ENCODE data around the gene RPL13. TPM values are rescaled to one million over a fixed set of nuclear protein-coding genes. Genes with fewer than 3 reads are reported as not detected.
"Not testable (repeated sequence)": the region's sequence is repeated elsewhere in the genome, so short reads cannot be mapped to it uniquely, and the experiment has no call there.

RPL13 gene
- polyA plus RNA-seq, 4 donors = 1,722 to 3,231 (median 2,380) TPM

GRCh38 chr16:89561884-89562599 lies 1.6 kb downstream of the RPL13 start:
- no peak for DNase-seq (ENCODE audit: low read depth in 4 of 4, low spot score in 2 of 4)

- no peak for DNase-seq (ENCODE audit: low read depth in 4 of 4, low spot score in 2 of 4)
These were observed 2.5 kb downstream of the RPL13 start for GRCh38 chr16:89562939-89563338.

DNA sequence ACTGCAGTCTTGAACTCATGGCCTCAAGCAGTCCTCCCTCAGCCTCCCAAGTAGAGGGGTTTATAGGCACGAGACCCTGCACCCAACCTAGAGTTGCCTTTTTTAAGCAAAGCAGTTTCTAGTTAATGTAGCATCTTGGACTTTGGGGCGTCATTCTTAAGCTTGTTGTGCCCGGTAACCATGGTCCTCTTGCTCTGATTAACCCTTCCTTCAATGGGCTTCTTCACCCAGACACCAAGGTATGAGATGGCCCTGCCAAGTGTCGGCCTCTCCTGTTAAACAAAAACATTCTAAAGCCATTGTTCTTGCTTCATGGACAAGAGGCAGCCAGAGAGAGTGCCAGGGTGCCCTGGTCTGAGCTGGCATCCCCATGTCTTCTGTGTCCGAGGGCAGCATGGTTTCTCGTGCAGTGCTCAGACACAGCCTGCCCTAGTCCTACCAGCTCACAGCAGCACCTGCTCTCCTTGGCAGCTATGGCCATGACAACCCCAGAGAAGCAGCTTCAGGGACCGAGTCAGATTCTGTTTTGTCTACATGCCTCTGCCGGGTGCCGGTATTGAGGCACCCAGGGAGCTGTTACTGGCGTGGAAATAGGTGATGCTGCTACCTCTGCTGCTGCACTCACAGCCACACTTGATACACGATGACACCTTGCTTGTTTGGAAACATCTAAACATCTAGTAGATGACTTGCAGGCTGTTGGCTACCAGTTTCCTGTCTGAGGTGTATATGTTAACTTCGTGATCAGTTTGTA lies 3.3 kb downstream of the RPL13 start:
- no peak for DNase-seq (ENCODE audit: low read depth in 4 of 4, low spot score in 2 of 4)

DNA sequence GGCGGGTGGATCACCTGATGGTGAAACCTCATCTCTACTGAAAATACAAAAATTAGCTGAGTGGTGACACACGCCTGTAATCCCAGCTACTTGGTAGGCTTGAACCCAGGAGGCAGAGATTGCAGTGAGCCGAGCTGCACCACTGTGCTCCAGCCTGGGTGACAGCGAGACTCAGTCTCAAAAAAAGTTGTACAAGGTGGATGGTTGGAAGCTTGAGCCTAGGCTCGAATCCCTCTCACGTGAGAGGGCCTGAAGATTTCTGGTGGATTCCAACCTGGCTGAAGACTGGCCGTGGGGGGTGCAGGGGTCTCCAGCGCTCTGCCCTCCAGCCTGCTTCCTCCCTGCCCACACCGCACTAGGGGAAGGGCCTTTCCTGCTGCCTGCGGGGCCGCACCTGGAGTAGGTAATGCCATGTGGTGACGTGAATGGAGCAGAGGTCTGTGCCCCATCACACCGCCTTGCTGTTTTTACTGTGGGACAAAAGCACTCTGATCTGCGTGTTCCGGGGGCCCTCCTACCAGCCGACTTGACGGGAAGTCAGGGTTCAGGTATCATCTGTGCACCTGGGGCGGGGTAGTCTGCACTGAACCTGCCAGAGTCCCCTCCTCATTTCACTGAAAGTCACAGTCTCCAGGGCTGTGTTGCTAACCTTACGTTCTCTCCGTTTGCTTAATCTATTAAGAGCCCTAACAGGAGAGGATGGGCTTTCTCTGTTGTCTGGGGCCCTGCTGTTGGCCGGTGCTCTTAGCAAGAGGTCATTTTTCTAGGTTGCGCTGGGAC lies 4.2 kb downstream of the RPL13 start:
- no peak for DNase-seq (ENCODE audit: low read depth in 4 of 4, low spot score in 2 of 4)

GRCh38 chr16:89565256-89565505 lies 4.7 kb downstream of the RPL13 start:
- no peak for DNase-seq (ENCODE audit: low read depth in 4 of 4, low spot score in 2 of 4)

DNA sequence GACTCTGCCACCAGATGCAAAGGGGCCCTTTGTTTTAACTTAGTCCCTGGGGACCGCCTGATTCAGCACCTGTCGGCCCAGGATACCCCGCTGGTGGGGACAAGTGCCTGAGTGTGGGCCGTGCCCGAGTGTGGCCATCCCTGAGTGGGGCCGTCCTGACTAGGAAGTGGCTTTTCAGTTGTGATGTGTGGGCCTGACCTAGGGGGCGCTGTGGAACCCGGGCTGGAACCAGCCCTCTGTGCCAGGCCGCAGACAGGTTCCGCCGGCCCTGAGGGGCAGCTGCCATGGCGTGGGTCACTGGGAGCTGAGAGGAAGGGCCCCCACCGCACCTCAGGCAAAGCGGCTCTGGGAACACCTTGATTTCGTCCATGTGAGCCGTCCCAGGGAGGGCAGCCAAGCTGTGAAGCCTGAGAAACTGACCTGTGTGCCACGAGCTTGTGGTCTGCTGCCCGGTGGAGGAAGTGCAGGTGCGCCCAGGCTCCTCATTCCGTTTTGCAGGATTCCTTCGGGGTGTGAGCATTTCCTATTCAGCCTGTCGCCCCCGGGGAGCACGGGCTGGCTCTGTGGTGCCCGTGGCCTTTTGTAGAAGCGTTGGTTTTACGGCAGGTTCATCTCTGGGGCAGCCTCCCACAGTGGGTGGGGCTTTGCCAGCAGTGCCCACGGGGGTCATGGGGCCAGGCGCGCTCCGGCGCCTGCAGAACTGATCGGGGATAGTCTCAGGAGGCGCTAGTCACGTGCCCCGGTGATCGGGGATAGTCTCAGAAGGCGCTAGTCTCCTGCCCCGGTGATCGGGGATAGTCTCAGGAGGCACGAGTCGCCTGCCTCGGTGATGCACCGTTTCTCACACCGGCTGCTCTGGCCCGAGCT lies 5.3 kb downstream of the RPL13 start:
- peak in 1 of 4 donors; percentile 23 for DNase-seq (ENCODE audit: low read depth in 4 of 4, low spot score in 2 of 4)

GRCh38 chr16:89567656-89568594 lies 7.4 kb downstream of the RPL13 start:
- DNase-seq (ENCODE audit: low read depth in 4 of 4, low spot score in 2 of 4) = no peak

DNA sequence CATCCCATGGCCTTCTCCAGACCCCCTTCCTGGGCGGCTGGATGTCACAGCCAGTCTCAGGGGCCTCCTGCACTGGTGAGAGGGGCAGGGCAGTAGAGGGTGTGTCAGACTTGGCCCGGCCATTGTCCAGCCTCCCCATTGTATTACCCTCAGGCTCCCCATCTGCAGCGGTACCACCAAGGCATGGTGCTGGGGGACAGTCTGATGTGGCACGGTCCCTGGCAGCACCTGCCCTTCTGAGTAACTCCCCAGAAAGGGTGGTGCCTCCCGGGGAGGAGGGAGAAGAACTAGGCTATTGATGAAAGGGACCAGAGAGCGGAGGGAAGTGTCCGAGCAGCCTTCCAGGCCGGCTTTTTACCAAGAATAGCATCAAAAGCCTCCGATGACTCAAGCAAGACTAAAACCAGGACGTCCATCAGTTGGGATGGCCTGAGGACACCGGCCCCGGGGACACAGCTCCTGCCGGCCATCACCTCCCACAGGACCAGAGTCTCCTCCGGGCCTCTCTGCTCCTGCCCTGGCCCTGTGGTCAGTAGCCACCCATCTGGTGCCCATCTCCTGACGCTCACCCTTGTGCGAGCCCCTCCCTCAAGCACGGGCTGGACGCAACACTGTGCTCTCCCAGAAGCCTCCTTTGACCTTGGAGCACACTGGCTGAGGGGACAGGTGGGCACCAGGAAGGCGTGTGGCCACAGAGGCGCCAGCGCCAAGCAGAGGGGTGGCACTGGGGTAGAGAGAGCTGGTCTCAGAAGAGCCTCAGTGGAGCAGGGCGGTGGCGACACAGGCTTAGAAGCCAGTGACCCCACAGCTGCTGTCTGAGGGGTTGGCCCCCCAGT lies 9.2 kb downstream of the RPL13 start:
- no peak for DNase-seq (ENCODE audit: low read depth in 4 of 4, low spot score in 2 of 4)

GRCh38 chr16:89570342-89570923 lies 10.0 kb downstream of the RPL13 start:
- DNase-seq (ENCODE audit: low read depth in 4 of 4, low spot score in 2 of 4) = no peak

- not testable (repeated sequence) for DNase-seq (ENCODE audit: low read depth in 4 of 4, low spot score in 2 of 4)
These were observed 10.6 kb downstream of the RPL13 start for GRCh38 chr16:89570983-89571598.

DNA sequence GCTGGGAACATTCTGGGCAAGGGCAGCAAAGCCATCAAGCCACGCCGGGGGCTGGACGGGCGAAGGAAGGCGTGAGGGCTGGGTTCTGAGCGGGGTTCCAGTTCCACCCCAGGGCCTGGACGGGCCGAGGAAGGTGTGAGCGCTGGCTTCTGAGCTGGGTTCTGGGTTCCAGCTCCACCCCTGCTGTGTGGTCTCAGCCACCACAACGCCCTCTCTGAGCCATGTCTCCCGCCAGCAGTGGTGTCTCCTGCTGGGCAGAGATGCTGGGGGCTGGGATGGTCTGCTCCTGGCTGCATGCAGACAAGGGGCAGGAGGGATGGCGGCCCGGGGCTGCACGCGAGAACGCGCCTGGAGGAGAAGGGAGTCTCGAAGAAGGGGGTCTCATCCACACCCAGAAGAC lies 11.2 kb downstream of the RPL13 start:
- DNase-seq (ENCODE audit: low read depth in 4 of 4, low spot score in 2 of 4) = no peak

- DNase-seq (ENCODE audit: low read depth in 4 of 4, low spot score in 2 of 4) = no peak
These were observed 11.6 kb downstream of the RPL13 start for GRCh38 chr16:89572073-89572484.

DNA sequence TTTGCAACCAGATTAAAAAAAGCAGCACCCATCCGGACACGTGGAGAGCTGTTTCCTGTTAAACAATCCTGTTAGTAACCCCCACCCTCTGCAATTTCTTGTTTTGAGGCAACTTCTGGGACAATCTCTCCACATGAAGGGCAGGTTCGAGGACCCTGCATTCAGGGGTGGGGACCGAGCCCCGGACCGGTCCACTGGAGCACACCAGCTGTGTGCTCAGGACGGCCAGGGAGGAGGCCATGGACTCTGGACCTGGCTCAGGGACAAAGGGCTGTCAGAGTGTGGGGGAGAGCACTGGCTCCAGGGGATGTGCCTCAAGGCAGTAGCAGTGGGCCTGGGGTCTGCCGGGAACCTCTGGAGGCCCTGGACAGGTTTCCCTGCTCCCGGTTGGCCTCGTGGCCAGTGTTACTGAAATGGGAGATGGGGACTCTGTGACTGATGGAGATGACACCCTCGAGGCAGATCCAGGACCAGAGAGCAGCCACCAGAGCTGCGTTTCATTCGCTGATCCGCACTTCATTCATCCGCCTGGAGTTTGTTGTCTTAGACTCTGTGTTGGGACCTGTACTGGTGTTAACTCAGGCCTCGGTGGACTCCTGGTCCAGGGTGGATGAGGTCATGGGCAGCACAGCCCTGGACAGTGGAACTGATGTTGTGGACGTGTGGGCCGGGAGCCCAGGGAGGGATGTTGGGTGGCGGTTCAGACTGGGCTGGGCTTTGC lies 12.2 kb downstream of the RPL13 start:
- no peak for DNase-seq (ENCODE audit: low read depth in 4 of 4, low spot score in 2 of 4)

DNA sequence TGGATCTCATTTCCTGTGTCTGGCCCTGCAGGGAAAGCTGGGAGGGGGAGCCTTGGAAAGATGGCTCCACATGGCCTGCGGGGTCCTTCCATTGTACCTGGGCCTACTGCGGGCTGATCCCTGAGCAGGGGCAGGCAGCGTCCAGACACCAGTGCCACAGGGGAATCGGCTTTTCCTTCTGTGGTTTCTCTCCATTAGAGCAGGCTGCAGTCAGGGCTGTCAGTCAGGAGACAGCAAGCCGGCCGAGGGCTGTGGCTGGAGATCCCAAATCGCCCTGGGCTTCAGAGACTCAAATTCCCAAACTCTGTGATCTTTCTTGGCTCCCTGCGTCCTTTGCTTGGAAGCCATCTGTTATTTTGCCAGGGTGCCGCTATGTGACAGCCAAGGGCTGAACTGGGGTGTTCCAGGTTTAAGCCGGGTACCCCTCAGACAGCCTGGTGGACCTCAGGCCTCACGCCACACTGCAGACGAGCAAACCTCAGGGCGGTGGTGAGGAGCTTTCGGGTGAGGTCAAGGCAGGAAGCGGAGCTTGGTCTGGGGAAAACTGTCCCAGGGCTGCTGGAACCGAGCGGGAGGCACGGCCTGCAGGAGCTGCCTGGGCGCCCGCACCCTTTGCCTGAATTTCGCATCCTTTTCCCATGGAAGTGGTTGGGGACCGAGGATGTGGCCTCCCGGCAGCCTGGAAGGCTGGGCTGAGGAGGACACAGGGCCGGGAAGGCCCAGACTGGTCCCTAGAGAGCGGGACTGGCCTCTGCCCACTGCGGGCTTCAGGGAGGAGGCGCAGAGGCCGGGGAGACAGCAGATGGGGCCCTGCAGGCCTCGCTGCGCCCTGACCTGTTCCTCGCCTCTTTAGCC lies 13.6 kb downstream of the RPL13 start:
- no peak for DNase-seq (ENCODE audit: low read depth in 4 of 4, low spot score in 2 of 4)

DNA sequence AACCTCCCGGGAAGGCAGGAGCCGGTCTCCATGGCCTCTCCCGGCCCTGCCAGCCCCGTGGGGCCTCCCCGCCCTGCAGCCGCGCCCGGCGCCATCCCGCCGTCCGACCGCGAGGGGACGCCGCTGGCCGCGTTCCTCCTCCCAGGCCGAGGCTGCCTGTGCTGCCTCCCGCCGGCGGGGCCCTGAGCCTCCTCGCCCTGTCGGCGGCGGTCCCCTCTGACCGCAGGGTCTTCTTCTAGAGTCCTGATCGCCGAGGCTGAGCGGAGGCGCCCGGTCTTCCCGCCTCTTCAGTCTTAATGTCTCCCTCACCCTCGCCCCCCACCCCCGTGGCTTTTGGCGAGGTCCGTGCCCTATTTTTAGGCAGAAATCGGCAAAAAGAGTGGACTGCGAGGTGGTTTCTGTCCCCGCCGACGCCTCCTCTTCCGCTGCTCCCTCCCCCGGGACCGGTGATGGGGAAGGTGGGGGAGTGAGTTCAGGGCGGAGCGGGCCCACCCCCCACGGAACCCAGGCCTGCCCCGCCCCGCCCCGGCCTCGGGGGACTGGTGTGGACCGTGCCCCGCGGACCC lies 14.3 kb downstream of the RPL13 start:
- no peak for DNase-seq (ENCODE audit: low read depth in 4 of 4, low spot score in 2 of 4)
